Measurements from ENCODE around the gene EIPR1.

DNA sequence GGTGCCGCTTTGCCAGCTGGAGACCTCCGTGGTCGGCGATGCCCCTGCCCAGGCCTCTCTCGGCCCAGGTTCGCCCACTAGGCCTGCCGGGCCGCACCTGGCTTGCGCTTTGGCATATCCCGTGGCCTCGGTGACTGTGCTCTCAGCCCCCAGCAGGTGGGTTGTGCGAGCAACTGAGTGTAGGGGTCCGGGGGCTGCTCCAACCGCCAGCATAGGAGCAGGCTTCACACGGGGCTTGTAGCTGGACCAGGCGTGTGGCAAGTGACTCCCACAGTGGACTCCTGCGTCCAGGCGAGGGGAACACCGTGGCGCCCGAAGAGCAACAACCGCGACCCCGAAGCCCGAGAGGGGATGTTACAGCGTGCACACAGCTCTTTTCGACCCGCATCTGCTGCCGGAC is 11.6 kb upstream of the EIPR1 start:
- TF ChIP-seq, protein P1, sequence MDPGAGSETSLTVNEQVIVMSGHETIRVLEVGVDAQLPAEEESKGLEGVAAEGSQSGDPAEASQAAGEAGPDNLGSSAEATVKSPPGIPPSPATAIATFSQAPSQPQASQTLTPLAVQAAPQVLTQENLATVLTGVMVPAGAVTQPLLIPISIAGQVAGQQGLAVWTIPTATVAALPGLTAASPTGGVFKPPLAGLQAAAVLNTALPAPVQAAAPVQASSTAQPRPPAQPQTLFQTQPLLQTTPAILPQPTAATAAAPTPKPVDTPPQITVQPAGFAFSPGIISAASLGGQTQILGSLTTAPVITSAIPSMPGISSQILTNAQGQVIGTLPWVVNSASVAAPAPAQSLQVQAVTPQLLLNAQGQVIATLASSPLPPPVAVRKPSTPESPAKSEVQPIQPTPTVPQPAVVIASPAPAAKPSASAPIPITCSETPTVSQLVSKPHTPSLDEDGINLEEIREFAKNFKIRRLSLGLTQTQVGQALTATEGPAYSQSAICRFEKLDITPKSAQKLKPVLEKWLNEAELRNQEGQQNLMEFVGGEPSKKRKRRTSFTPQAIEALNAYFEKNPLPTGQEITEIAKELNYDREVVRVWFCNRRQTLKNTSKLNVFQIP (CRISPR knock-in tag; IDR thresholded peaks at IDR 0.05; ENCODE audit: borderline replicate concordance, low read depth), result no peak
- TF ChIP-seq OSR1 (CRISPR knock-in tag; IDR thresholded peaks at IDR 0.05) (no peak), ZFP30 (CRISPR knock-in tag; IDR thresholded peaks at IDR 0.05) (no peak), ARNTL (CRISPR knock-in tag; IDR thresholded peaks at IDR 0.05; ENCODE audit: borderline replicate concordance, low read depth) (no peak), ESRRG (CRISPR knock-in tag; IDR thresholded peaks at IDR 0.05) (no peak), PPARA (CRISPR knock-in tag; IDR thresholded peaks at IDR 0.05; ENCODE audit: borderline replicate concordance) (no peak), GLIS3 (CRISPR knock-in tag; IDR thresholded peaks at IDR 0.05) (no peak), TOX (CRISPR knock-in tag; IDR thresholded peaks at IDR 0.05; ENCODE audit: borderline replicate concordance) (no peak), RARB (CRISPR knock-in tag; IDR thresholded peaks at IDR 0.05) (no peak), TCF4 (CRISPR knock-in tag; IDR thresholded peaks at IDR 0.05; ENCODE audit: borderline replicate concordance) (no peak), BACH2 (CRISPR knock-in tag; IDR thresholded peaks at IDR 0.05; ENCODE audit: borderline replicate concordance) (no peak), SNAI2 (CRISPR knock-in tag; IDR thresholded peaks at IDR 0.05) (no peak)
- TF ChIP-seq, protein P2, sequence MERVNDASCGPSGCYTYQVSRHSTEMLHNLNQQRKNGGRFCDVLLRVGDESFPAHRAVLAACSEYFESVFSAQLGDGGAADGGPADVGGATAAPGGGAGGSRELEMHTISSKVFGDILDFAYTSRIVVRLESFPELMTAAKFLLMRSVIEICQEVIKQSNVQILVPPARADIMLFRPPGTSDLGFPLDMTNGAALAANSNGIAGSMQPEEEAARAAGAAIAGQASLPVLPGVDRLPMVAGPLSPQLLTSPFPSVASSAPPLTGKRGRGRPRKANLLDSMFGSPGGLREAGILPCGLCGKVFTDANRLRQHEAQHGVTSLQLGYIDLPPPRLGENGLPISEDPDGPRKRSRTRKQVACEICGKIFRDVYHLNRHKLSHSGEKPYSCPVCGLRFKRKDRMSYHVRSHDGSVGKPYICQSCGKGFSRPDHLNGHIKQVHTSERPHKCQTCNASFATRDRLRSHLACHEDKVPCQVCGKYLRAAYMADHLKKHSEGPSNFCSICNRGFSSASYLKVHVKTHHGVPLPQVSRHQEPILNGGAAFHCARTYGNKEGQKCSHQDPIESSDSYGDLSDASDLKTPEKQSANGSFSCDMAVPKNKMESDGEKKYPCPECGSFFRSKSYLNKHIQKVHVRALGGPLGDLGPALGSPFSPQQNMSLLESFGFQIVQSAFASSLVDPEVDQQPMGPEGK (CRISPR knock-in tag; IDR thresholded peaks at IDR 0.05; ENCODE audit: borderline replicate concordance), result no peak
- TF ChIP-seq, protein P3, sequence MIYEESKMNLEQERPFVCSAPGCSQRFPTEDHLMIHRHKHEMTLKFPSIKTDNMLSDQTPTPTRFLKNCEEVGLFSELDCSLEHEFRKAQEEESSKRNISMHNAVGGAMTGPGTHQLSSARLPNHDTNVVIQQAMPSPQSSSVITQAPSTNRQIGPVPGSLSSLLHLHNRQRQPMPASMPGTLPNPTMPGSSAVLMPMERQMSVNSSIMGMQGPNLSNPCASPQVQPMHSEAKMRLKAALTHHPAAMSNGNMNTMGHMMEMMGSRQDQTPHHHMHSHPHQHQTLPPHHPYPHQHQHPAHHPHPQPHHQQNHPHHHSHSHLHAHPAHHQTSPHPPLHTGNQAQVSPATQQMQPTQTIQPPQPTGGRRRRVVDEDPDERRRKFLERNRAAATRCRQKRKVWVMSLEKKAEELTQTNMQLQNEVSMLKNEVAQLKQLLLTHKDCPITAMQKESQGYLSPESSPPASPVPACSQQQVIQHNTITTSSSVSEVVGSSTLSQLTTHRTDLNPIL (CRISPR knock-in tag; IDR thresholded peaks at IDR 0.05; ENCODE audit: low read depth), result no peak
